ENCODE results near the gene TACC2. TPM values are rescaled to one million over a fixed set of nuclear protein-coding genes. Genes with fewer than 3 reads are reported as not detected.
A peak's percentile ranks its signal among the peaks of the same experiment; 100 is the strongest.
"Not testable (repeated sequence)": the region's sequence is repeated elsewhere in the genome, so short reads cannot be mapped to it uniquely, and the experiment has no call there.

Gene TACC2
- total and polyA plus RNA-seq, 5 donors from 2014 or later, result not detected

GRCh38 chr10:122010405-122011050, 21.6 kb downstream of the TACC2 start:
- Mint-ChIP-seq H3K4me3 (no peak overlapping the region), H3K4me1 (peaks cover 0 to 3% (median 0%) of the 10 kb centered on the region in 4 donors), H3K27ac (no peak overlapping the region), H3K9me3 (peaks cover 0 to 2% (median 0%) of the 10 kb centered on the region in 7 donors), H3K27me3 (peaks cover 13% of the 10 kb centered on the region), H3K36me3 (no peaks in the 10 kb centered on the region)
- no peak overlapping the region for H3K4me3 ChIP-seq (ENCODE audit: low read depth, low read length)
- no peaks in the 10 kb centered on the region for H3K27me3 ChIP-seq (ENCODE audit: control insufficient read depth, insufficient read depth, low read length)
- no peak for ATAC-seq (ENCODE audit: low read depth in 2 of 2)
- no peak for DNase-seq
- no peaks in the 10 kb centered on the region for H3K9me3 ChIP-seq (ENCODE audit: control insufficient read depth in 2 of 2, low read length in 2 of 2)
- H3K36me3 ChIP-seq (ENCODE audit: control insufficient read depth, insufficient read depth, low read length), result no peaks in the 10 kb centered on the region
- no peaks in the 10 kb centered on the region for H3K4me1 ChIP-seq (ENCODE audit: control insufficient read depth, insufficient read depth, low read length, poor library complexity, severe bottlenecking)
- no peak overlapping the region for H3K27ac ChIP-seq (ENCODE audit: insufficient read depth, low read length, poor library complexity, severe bottlenecking)

GRCh38 chr10:122012731-122013130, 23.8 kb downstream of the TACC2 start:
- Mint-ChIP-seq H3K27me3 (peaks cover 20% of the 10 kb centered on the region), H3K36me3 (no peaks in the 10 kb centered on the region), H3K4me3 (no peak overlapping the region), H3K9me3 (peaks cover 0 to 3% (median 0%) of the 10 kb centered on the region in 7 donors), H3K27ac (no peak overlapping the region), H3K4me1 (peaks cover 0 to 3% (median 0%) of the 10 kb centered on the region in 4 donors)
- no peak overlapping the region for H3K4me3 ChIP-seq (ENCODE audit: low read depth, low read length)
- H3K4me1 ChIP-seq (ENCODE audit: control insufficient read depth, insufficient read depth, low read length, poor library complexity, severe bottlenecking), result no peaks in the 10 kb centered on the region
- no peaks in the 10 kb centered on the region for H3K36me3 ChIP-seq (ENCODE audit: control insufficient read depth, insufficient read depth, low read length)
- DNase-seq (no peak), ATAC-seq (ENCODE audit: low read depth in 2 of 2) (no peak)
- H3K27me3 ChIP-seq (ENCODE audit: control insufficient read depth, insufficient read depth, low read length), result no peaks in the 10 kb centered on the region
- no peak overlapping the region for H3K27ac ChIP-seq (ENCODE audit: insufficient read depth, low read length, poor library complexity, severe bottlenecking)
- H3K9me3 ChIP-seq (ENCODE audit: control insufficient read depth in 2 of 2, low read length in 2 of 2), result no peaks in the 10 kb centered on the region

- no peak overlapping the region for H3K4me3 ChIP-seq (ENCODE audit: low read depth, low read length)
- H3K27me3 Mint-ChIP-seq, result peaks cover 20% of the 10 kb centered on the region
- H3K4me3 Mint-ChIP-seq, result no peak overlapping the region
- H3K36me3 Mint-ChIP-seq, result no peaks in the 10 kb centered on the region
- H3K27ac ChIP-seq (ENCODE audit: insufficient read depth, low read length, poor library complexity, severe bottlenecking), result no peak overlapping the region
- no peaks in the 10 kb centered on the region for H3K9me3 ChIP-seq (ENCODE audit: control insufficient read depth in 2 of 2, low read length in 2 of 2)
- no peaks in the 10 kb centered on the region for H3K27me3 ChIP-seq (ENCODE audit: control insufficient read depth, insufficient read depth, low read length)
- H3K36me3 ChIP-seq (ENCODE audit: control insufficient read depth, insufficient read depth, low read length), result no peaks in the 10 kb centered on the region
- H3K4me1 ChIP-seq (ENCODE audit: control insufficient read depth, insufficient read depth, low read length, poor library complexity, severe bottlenecking), result no peaks in the 10 kb centered on the region
- ATAC-seq (ENCODE audit: low read depth in 2 of 2), result no peak
- peaks cover 0 to 4% (median 1%) of the 10 kb centered on the region in 4 donors for H3K4me1 Mint-ChIP-seq
- H3K9me3 Mint-ChIP-seq, result peaks cover 0 to 3% (median 0%) of the 10 kb centered on the region in 7 donors
- no peak overlapping the region for H3K27ac Mint-ChIP-seq
- DNase-seq, result no peak
These were observed 24.4 kb downstream of the TACC2 start for GRCh38 chr10:122013311-122013780.

GRCh38 chr10:122014652-122015248, 25.8 kb downstream of the TACC2 start:
- Mint-ChIP-seq H3K27ac (no peak overlapping the region), H3K36me3 (no peaks in the 10 kb centered on the region), H3K4me3 (no peak overlapping the region), H3K4me1 (peaks cover 0 to 6% (median 1%) of the 10 kb centered on the region in 4 donors), H3K9me3 (peaks cover 0 to 4% (median 0%) of the 10 kb centered on the region in 7 donors), H3K27me3 (peaks cover 13% of the 10 kb centered on the region)
- no peaks in the 10 kb centered on the region for H3K4me1 ChIP-seq (ENCODE audit: control insufficient read depth, insufficient read depth, low read length, poor library complexity, severe bottlenecking)
- no peak overlapping the region for H3K4me3 ChIP-seq (ENCODE audit: low read depth, low read length)
- no peak for DNase-seq
- no peak for ATAC-seq (ENCODE audit: low read depth in 2 of 2)
- no peaks in the 10 kb centered on the region for H3K27me3 ChIP-seq (ENCODE audit: control insufficient read depth, insufficient read depth, low read length)
- no peak overlapping the region for H3K27ac ChIP-seq (ENCODE audit: insufficient read depth, low read length, poor library complexity, severe bottlenecking)
- H3K9me3 ChIP-seq (ENCODE audit: control insufficient read depth in 2 of 2, low read length in 2 of 2), result no peaks in the 10 kb centered on the region
- no peaks in the 10 kb centered on the region for H3K36me3 ChIP-seq (ENCODE audit: control insufficient read depth, insufficient read depth, low read length)

- ATAC-seq (ENCODE audit: low read depth in 2 of 2); H3K9me3 Mint-ChIP-seq; H3K36me3 ChIP-seq (ENCODE audit: control insufficient read depth, insufficient read depth, low read length): not testable (repeated sequence)
These were observed 29.0 kb downstream of the TACC2 start for GRCh38 chr10:122017926-122018325.

GRCh38 chr10:122018491-122018890, 29.5 kb downstream of the TACC2 start:
- Histone ChIP-seq H3K4me1 (ENCODE audit: control insufficient read depth, insufficient read depth, low read length, poor library complexity, severe bottlenecking) (no peaks in the 10 kb centered on the region), H3K9me3 (ENCODE audit: control insufficient read depth in 2 of 2, low read length in 2 of 2) (no peaks in the 10 kb centered on the region), H3K36me3 (ENCODE audit: control insufficient read depth, insufficient read depth, low read length) (no peaks in the 10 kb centered on the region), H3K4me3 (ENCODE audit: low read depth, low read length) (no peak overlapping the region), H3K27me3 (ENCODE audit: control insufficient read depth, insufficient read depth, low read length) (no peaks in the 10 kb centered on the region), H3K27ac (ENCODE audit: insufficient read depth, low read length, poor library complexity, severe bottlenecking) (no peak overlapping the region)
- no peaks in the 10 kb centered on the region for H3K36me3 Mint-ChIP-seq
- ATAC-seq (ENCODE audit: low read depth in 2 of 2), result no peak
- peaks cover 17% of the 10 kb centered on the region for H3K27me3 Mint-ChIP-seq
- peaks cover 0 to 3% (median 0%) of the 10 kb centered on the region in 7 donors for H3K9me3 Mint-ChIP-seq
- DNase-seq, result no peak
- no peak overlapping the region for H3K4me3 Mint-ChIP-seq
- no peak overlapping the region for H3K27ac Mint-ChIP-seq
- peaks cover 0 to 6% (median 0%) of the 10 kb centered on the region in 4 donors for H3K4me1 Mint-ChIP-seq

More at GRCh38 chr10:122017926-122018325, 29.0 kb downstream of the TACC2 start:
- not testable (repeated sequence) for H3K4me1 ChIP-seq (ENCODE audit: control insufficient read depth, insufficient read depth, low read length, poor library complexity, severe bottlenecking); H3K4me3 ChIP-seq (ENCODE audit: low read depth, low read length); H3K27me3 ChIP-seq (ENCODE audit: control insufficient read depth, insufficient read depth, low read length); H3K9me3 ChIP-seq (ENCODE audit: control insufficient read depth in 2 of 2, low read length in 2 of 2); H3K4me1 Mint-ChIP-seq; H3K27ac ChIP-seq (ENCODE audit: insufficient read depth, low read length, poor library complexity, severe bottlenecking); DNase-seq; H3K36me3 Mint-ChIP-seq
- Mint-ChIP-seq H3K4me3 (peak overlapping the region in 1 of 4 donors; percentile 38), H3K27ac (peak overlapping the region in 1 of 3 donors; percentile 7), H3K27me3 (peaks cover 17% of the 10 kb centered on the region)

GRCh38 chr10:122018951-122019413, 30.0 kb downstream of the TACC2 start:
- Histone ChIP-seq H3K4me1 (ENCODE audit: control insufficient read depth, insufficient read depth, low read length, poor library complexity, severe bottlenecking) (no peaks in the 10 kb centered on the region), H3K27ac (ENCODE audit: insufficient read depth, low read length, poor library complexity, severe bottlenecking) (no peak overlapping the region), H3K36me3 (ENCODE audit: control insufficient read depth, insufficient read depth, low read length) (no peaks in the 10 kb centered on the region), H3K4me3 (ENCODE audit: low read depth, low read length) (no peak overlapping the region), H3K9me3 (ENCODE audit: control insufficient read depth in 2 of 2, low read length in 2 of 2) (no peaks in the 10 kb centered on the region), H3K27me3 (ENCODE audit: control insufficient read depth, insufficient read depth, low read length) (no peaks in the 10 kb centered on the region)
- no peak overlapping the region for H3K4me3 Mint-ChIP-seq
- peaks cover 0 to 6% (median 0%) of the 10 kb centered on the region in 4 donors for H3K4me1 Mint-ChIP-seq
- DNase-seq (no peak), ATAC-seq (ENCODE audit: low read depth in 2 of 2) (no peak)
- no peaks in the 10 kb centered on the region for H3K36me3 Mint-ChIP-seq
- peaks cover 17% of the 10 kb centered on the region for H3K27me3 Mint-ChIP-seq
- peaks cover 0 to 3% (median 0%) of the 10 kb centered on the region in 7 donors for H3K9me3 Mint-ChIP-seq
- H3K27ac Mint-ChIP-seq, result no peak overlapping the region
